ENCODE measurements around the gene PNLIPRP2.

The PNLIPRP2 gene

GRCh38 chr10:116614796-116615195, 6.0 kb upstream of the PNLIPRP2 start:
- no peak overlapping the region for H3K4me3 ChIP-seq (ENCODE audit: low read length)
- 24% methylated on average over 2 of the region's 2 CpGs for WGBS
- no peak overlapping the region for H3K9ac ChIP-seq (ENCODE audit: low read depth, low read length)
- H3K27me3 ChIP-seq (ENCODE audit: insufficient read depth, low read length): no peaks in the 10 kb centered on the region
- no peak overlapping the region for H3K27ac ChIP-seq (ENCODE audit: low read depth, low read length)
- no peaks in the 10 kb centered on the region for H3K36me3 ChIP-seq (ENCODE audit: insufficient read depth, low read length)
- no peaks in the 10 kb centered on the region for H3K4me1 ChIP-seq (ENCODE audit: insufficient read depth, low read length)
- H3K9me3 ChIP-seq (ENCODE audit: insufficient read depth, low read depth, low read length): no peaks in the 10 kb centered on the region

DNA sequence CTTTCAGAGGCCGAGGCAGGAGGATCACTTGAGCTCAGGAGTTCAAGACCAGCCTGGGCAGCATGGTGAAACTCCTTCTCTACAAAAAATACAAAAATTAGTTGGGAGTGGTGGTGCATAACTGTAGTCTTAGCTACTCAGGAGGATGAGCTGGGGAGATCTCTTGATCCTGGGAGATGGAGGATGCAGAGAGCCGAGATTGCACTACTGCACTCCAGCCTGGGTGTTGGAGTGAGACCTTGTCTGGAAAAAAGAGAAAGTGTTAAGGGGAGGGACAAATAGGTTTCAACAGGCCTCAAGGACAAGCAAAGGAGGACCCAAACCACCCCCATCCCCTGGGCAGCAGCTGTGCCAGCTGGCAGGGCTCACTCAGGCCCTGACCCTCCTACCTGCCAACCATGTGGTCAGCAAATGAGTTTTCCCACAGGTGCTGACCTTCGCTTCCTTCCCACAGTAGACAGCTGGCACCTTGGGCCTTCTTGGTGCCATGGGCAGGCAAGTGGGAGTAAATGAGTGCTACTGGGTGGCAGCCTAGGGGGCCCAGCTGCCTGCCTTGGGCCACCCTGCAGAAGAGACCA, 5.5 kb upstream of the PNLIPRP2 start:
- WGBS: 93% methylated on average over 3 of the region's 3 CpGs
- H3K27me3 ChIP-seq (ENCODE audit: insufficient read depth, low read length): no peaks in the 10 kb centered on the region

DNA sequence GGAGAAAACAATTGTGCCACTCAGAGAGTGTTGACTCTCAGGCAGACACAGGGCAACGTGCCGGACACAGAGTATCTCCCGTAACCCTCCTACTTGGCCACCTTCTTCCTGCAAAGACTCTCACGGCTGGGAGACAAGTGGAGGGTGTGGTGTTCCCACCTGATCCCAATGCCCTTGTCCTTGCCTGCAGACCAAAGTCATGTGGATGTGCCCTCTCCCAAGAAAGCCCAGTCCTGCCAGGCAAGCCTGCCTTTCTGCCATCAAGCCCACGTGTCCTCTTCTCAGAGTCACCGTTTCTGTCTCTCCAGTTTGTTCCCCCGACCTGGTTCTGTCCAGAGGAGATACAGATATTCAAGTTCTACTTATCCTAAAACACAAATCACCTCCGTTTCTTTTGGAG, 723 bp downstream of the PNLIPRP2 start:
- H3K9me3 ChIP-seq (ENCODE audit: insufficient read depth, low read depth, low read length): no peaks in the 10 kb centered on the region
- H3K4me1 ChIP-seq (ENCODE audit: insufficient read depth, low read length): no peaks in the 10 kb centered on the region
- no peak overlapping the region for H3K9ac ChIP-seq (ENCODE audit: low read depth, low read length)
- 93% methylated on average over 8 of the region's 8 CpGs for WGBS
- no peaks in the 10 kb centered on the region for H3K36me3 ChIP-seq (ENCODE audit: insufficient read depth, low read length)
- no peak overlapping the region for H3K4me3 ChIP-seq (ENCODE audit: low read length)
- H3K27me3 ChIP-seq (ENCODE audit: insufficient read depth, low read length): no peaks in the 10 kb centered on the region
- no peak overlapping the region for H3K27ac ChIP-seq (ENCODE audit: low read depth, low read length)

More for the DNA sequence above, 5.5 kb upstream of the PNLIPRP2 start:
- Histone ChIP-seq H3K4me3 (ENCODE audit: low read length) (no peak overlapping the region), H3K4me1 (ENCODE audit: insufficient read depth, low read length) (no peaks in the 10 kb centered on the region), H3K9me3 (ENCODE audit: insufficient read depth, low read depth, low read length) (no peaks in the 10 kb centered on the region), H3K36me3 (ENCODE audit: insufficient read depth, low read length) (no peaks in the 10 kb centered on the region), H3K9ac (ENCODE audit: low read depth, low read length) (no peak overlapping the region), H3K27ac (ENCODE audit: low read depth, low read length) (no peak overlapping the region)

- H3K36me3 ChIP-seq (ENCODE audit: insufficient read depth, low read length): no peaks in the 10 kb centered on the region
- no peaks in the 10 kb centered on the region for H3K9me3 ChIP-seq (ENCODE audit: insufficient read depth, low read depth, low read length)
- 93% methylated on average over 11 of the region's 11 CpGs for WGBS
- H3K27ac ChIP-seq (ENCODE audit: low read depth, low read length): no peak overlapping the region
- no peak overlapping the region for H3K9ac ChIP-seq (ENCODE audit: low read depth, low read length)
- H3K27me3 ChIP-seq (ENCODE audit: insufficient read depth, low read length): peaks cover 3% of the 10 kb centered on the region; the same call in 1 of the 2 replicates
- no peaks in the 10 kb centered on the region for H3K4me1 ChIP-seq (ENCODE audit: insufficient read depth, low read length)
- H3K4me3 ChIP-seq (ENCODE audit: low read length): no peak overlapping the region
Measured at GRCh38 chr10:116621934-116622655, 1.3 kb downstream of the PNLIPRP2 start.

DNA sequence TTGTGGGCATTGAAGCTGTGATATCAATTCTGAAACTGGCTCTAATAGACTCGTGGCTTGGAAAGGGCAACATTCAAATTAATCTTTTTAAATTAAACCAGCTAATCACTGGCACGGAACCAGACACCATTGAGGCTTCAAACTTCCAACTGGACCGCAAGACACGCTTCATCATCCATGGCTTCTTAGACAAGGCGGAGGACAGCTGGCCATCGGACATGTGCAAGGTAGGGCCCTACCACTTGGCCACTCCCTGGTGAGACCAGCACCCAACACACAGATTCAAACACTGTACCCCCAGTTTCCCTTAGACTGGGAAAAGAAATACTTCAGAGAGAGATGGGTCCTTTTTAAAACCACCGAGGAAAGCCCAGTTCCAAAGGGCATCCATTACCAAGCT, 5.1 kb downstream of the PNLIPRP2 start:
- no peaks in the 10 kb centered on the region for H3K4me1 ChIP-seq (ENCODE audit: insufficient read depth, low read length)
- H3K9ac ChIP-seq (ENCODE audit: low read depth, low read length): no peak overlapping the region
- no peaks in the 10 kb centered on the region for H3K36me3 ChIP-seq (ENCODE audit: insufficient read depth, low read length)
- no peak overlapping the region for H3K27ac ChIP-seq (ENCODE audit: low read depth, low read length)
- WGBS: 93% methylated on average over 7 of the region's 7 CpGs
- peaks cover 6% of the 10 kb centered on the region for H3K27me3 ChIP-seq (ENCODE audit: insufficient read depth, low read length)
- no peak overlapping the region for H3K4me3 ChIP-seq (ENCODE audit: low read length)
- no peaks in the 10 kb centered on the region for H3K9me3 ChIP-seq (ENCODE audit: insufficient read depth, low read depth, low read length)

DNA sequence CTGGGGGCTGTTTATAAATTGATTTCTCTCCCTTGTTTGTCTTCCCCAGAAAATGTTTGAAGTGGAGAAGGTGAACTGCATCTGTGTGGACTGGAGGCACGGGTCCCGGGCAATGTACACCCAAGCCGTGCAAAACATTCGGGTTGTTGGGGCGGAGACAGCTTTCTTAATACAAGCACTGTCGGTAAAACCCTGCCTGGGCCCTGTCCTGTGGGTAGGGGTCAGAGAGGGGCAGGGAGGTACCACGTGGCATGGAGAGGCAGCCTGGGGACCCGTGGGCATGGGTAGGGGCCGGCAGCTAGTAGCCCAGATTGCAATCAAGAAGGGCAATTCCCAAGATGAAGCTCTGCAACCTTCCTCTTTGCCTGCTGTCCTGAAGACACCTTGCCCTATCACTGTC, 6.1 kb downstream of the PNLIPRP2 start:
- Histone ChIP-seq H3K27me3 (ENCODE audit: insufficient read depth, low read length) (peaks cover 6% of the 10 kb centered on the region), H3K4me1 (ENCODE audit: insufficient read depth, low read length) (no peaks in the 10 kb centered on the region), H3K27ac (ENCODE audit: low read depth, low read length) (no peak overlapping the region), H3K9me3 (ENCODE audit: insufficient read depth, low read depth, low read length) (no peaks in the 10 kb centered on the region), H3K9ac (ENCODE audit: low read depth, low read length) (no peak overlapping the region), H3K4me3 (ENCODE audit: low read length) (no peak overlapping the region), H3K36me3 (ENCODE audit: insufficient read depth, low read length) (no peaks in the 10 kb centered on the region)
- 89% methylated on average over 9 of the region's 9 CpGs for WGBS

- Histone ChIP-seq H3K9me3 (ENCODE audit: insufficient read depth, low read depth, low read length) (no peaks in the 10 kb centered on the region), H3K4me3 (ENCODE audit: low read length) (peak overlapping the region; percentile 56), H3K9ac (ENCODE audit: low read depth, low read length) (peak overlapping the region; percentile 60; the same call in 1 of the 2 replicates), H3K4me1 (ENCODE audit: insufficient read depth, low read length) (no peaks in the 10 kb centered on the region), H3K27ac (ENCODE audit: low read depth, low read length) (no peak overlapping the region), H3K36me3 (ENCODE audit: insufficient read depth, low read length) (no peaks in the 10 kb centered on the region), H3K27me3 (ENCODE audit: insufficient read depth, low read length) (peaks cover 6% of the 10 kb centered on the region)
- WGBS: 48% methylated on average over 49 of the region's 49 CpGs
Measured at GRCh38 chr10:116627386-116627933, 6.7 kb downstream of the PNLIPRP2 start.

DNA sequence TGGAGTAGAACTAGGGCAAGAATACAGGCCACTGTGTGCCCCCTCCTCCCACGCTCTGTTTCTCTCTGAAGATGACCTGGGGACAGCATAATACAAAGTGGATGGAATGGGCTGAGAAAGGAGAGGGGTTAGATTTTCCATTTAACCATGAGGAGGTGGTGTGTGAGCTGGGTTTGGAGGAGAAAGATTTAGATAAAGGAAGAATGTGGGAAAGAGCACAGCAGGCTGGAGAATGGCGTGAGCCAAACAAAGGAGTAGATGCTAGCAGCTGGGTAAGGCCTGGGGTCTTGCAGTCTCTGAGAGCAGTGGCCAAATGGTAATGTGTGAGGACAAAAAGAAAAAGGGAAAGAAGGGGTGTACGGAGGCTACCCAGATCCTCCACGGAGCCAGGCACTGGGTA, 8.6 kb downstream of the PNLIPRP2 start:
- H3K27me3 ChIP-seq (ENCODE audit: insufficient read depth, low read length): peaks cover 6% of the 10 kb centered on the region
- no peak overlapping the region for H3K4me3 ChIP-seq (ENCODE audit: low read length)
- H3K27ac ChIP-seq (ENCODE audit: low read depth, low read length): no peak overlapping the region
- no peaks in the 10 kb centered on the region for H3K4me1 ChIP-seq (ENCODE audit: insufficient read depth, low read length)
- H3K9ac ChIP-seq (ENCODE audit: low read depth, low read length): no peak overlapping the region
- no peaks in the 10 kb centered on the region for H3K36me3 ChIP-seq (ENCODE audit: insufficient read depth, low read length)
- H3K9me3 ChIP-seq (ENCODE audit: insufficient read depth, low read depth, low read length): no peaks in the 10 kb centered on the region
- WGBS: 87% methylated on average over 4 of the region's 4 CpGs

- no peaks in the 10 kb centered on the region for H3K9me3 ChIP-seq (ENCODE audit: insufficient read depth, low read depth, low read length)
- 100% methylated on average over 2 of the region's 2 CpGs for WGBS
- no peak overlapping the region for H3K4me3 ChIP-seq (ENCODE audit: low read length)
- peaks cover 6% of the 10 kb centered on the region for H3K27me3 ChIP-seq (ENCODE audit: insufficient read depth, low read length)
- H3K4me1 ChIP-seq (ENCODE audit: insufficient read depth, low read length): no peaks in the 10 kb centered on the region
- no peaks in the 10 kb centered on the region for H3K36me3 ChIP-seq (ENCODE audit: insufficient read depth, low read length)
- H3K9ac ChIP-seq (ENCODE audit: low read depth, low read length): no peak overlapping the region
- H3K27ac ChIP-seq (ENCODE audit: low read depth, low read length): no peak overlapping the region
Measured at GRCh38 chr10:116630020-116630419, 9.3 kb downstream of the PNLIPRP2 start.

DNA sequence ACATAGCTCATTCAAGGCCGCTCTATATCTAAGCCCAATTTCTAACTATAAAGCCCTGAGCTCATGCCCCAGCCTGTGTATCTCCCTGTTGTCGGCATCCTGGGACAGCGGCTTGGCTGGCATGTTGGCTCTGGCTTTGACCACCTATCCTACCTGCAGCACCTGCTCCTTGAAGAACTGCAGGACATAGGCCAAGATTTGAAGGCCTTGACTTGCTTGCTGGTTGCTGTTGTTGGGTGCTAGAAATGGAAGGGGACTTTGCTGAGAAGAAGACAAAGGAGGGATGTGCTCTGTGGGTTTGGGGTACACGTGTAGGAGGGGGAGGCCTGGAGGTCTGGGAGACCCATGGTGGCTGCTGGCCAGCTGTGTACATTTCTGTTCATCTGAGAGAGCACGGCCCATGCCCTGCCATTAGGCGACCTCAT, 11.1 kb downstream of the PNLIPRP2 start:
- Histone ChIP-seq H3K27ac (ENCODE audit: low read depth, low read length) (no peak overlapping the region), H3K4me3 (ENCODE audit: low read length) (no peak overlapping the region), H3K4me1 (ENCODE audit: insufficient read depth, low read length) (no peaks in the 10 kb centered on the region), H3K9me3 (ENCODE audit: insufficient read depth, low read depth, low read length) (no peaks in the 10 kb centered on the region), H3K36me3 (ENCODE audit: insufficient read depth, low read length) (no peaks in the 10 kb centered on the region), H3K27me3 (ENCODE audit: insufficient read depth, low read length) (peaks cover 4% of the 10 kb centered on the region), H3K9ac (ENCODE audit: low read depth, low read length) (no peak overlapping the region)
- 90% methylated on average over 6 of the region's 6 CpGs for WGBS

DNA sequence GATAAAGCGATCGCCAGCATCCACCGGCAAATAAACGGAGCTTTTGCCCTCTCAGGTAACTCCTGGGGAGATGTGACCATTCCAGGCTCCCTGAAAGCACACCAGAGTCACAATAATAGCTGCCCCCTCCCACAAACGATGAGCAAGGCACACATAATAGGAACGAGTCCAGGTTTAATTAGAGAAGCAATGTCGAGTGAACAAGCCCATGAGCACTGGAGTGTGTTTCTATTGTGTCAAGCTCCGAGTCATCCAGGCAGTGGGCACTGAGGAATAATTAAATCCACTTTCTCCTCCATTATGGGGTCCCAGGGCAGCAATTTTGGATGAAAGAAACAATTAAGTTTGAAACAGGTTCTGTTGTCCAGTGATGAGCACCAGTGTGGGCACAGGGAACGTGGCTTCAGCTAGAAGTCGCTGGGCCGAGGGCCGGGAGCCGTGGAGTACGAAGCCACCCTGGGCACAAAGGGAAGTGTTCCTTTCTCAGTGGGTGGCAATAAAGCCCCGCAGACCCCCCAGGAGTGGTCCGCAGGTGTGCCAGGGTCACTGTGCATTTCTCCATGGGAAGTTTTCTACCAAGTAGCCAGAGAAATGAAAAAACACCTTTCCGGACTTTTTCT, 12.0 kb downstream of the PNLIPRP2 start:
- no peaks in the 10 kb centered on the region for H3K4me1 ChIP-seq (ENCODE audit: insufficient read depth, low read length)
- WGBS: 94% methylated on average over 17 of the region's 17 CpGs
- H3K27ac ChIP-seq (ENCODE audit: low read depth, low read length): no peak overlapping the region
- H3K9ac ChIP-seq (ENCODE audit: low read depth, low read length): no peak overlapping the region
- H3K36me3 ChIP-seq (ENCODE audit: insufficient read depth, low read length): no peaks in the 10 kb centered on the region
- H3K27me3 ChIP-seq (ENCODE audit: insufficient read depth, low read length): no peaks in the 10 kb centered on the region; the same call in 1 of the 2 replicates
- no peaks in the 10 kb centered on the region for H3K9me3 ChIP-seq (ENCODE audit: insufficient read depth, low read depth, low read length)
- H3K4me3 ChIP-seq (ENCODE audit: low read length): no peak overlapping the region

Measured in HUES64 (cell line).